ENCODE data around the gene OSER1. TPM values are rescaled to one million over a fixed set of nuclear protein-coding genes. Genes with fewer than 3 reads are reported as not detected.

The OSER1 gene
- total RNA-seq, 2 donors from 2014 or later: 23.3 to 31.9 TPM

- no peak for DNase-seq
- H3K4me1 ChIP-seq: no peaks in the 10 kb centered on the region
- H3K4me3 ChIP-seq: no peak overlapping the region
- H3K27me3 ChIP-seq: no peaks in the 10 kb centered on the region
- TF ChIP-seq CTCF (IDR thresholded peaks at IDR 0.05): no peak
- H3K36me3 ChIP-seq: peaks cover 13% of the 10 kb centered on the region
- no peak overlapping the region for H3K27ac ChIP-seq
- no peaks in the 10 kb centered on the region for H3K9me3 ChIP-seq
- H3K9ac ChIP-seq (ENCODE audit: low read depth in 2 of 2, low read length in 2 of 2): no peak overlapping the region
- intact Hi-C loops (cut with DNase I): no loop called here
Observed at GRCh38 chr20:44204832-44205215, 5.7 kb downstream of the OSER1 start.

GRCh38 chr20:44204156-44204831 lies 6.3 kb downstream of the OSER1 start:
- H3K36me3 ChIP-seq: peaks cover 15% of the 10 kb centered on the region
- H3K4me1 ChIP-seq: no peaks in the 10 kb centered on the region
- no peaks in the 10 kb centered on the region for H3K27me3 ChIP-seq
- no peak overlapping the region for H3K4me3 ChIP-seq
- H3K27ac ChIP-seq: no peak overlapping the region
- DNase-seq: no peak
- H3K9me3 ChIP-seq: no peaks in the 10 kb centered on the region
- no peak overlapping the region for H3K9ac ChIP-seq (ENCODE audit: low read depth in 2 of 2, low read length in 2 of 2)
- intact Hi-C loops (cut with DNase I): no loop called here
- TF ChIP-seq CTCF (IDR thresholded peaks at IDR 0.05): no peak

GRCh38 chr20:44203161-44203560 lies 7.4 kb downstream of the OSER1 start:
- H3K9me3 ChIP-seq: no peaks in the 10 kb centered on the region
- H3K36me3 ChIP-seq: peaks cover 20% of the 10 kb centered on the region
- no peaks in the 10 kb centered on the region for H3K4me1 ChIP-seq
- no peak overlapping the region for H3K27ac ChIP-seq
- no peak overlapping the region for H3K4me3 ChIP-seq
- no peaks in the 10 kb centered on the region for H3K27me3 ChIP-seq
- intact Hi-C loops (cut with DNase I): no loop called here
- no peak for TF ChIP-seq CTCF (IDR thresholded peaks at IDR 0.05)
- no peak for DNase-seq
- no peak overlapping the region for H3K9ac ChIP-seq (ENCODE audit: low read depth in 2 of 2, low read length in 2 of 2)

- H3K27ac ChIP-seq: no peak overlapping the region
- DNase-seq: no peak
- no peaks in the 10 kb centered on the region for H3K27me3 ChIP-seq
- no peak for TF ChIP-seq CTCF (IDR thresholded peaks at IDR 0.05)
- no peak overlapping the region for H3K4me3 ChIP-seq
- intact Hi-C loops (cut with DNase I): no loop called here
- no peaks in the 10 kb centered on the region for H3K9me3 ChIP-seq
- no peaks in the 10 kb centered on the region for H3K4me1 ChIP-seq
- no peak overlapping the region for H3K9ac ChIP-seq (ENCODE audit: low read depth in 2 of 2, low read length in 2 of 2)
- peaks cover 29% of the 10 kb centered on the region for H3K36me3 ChIP-seq
Observed at GRCh38 chr20:44200983-44201382, 9.6 kb downstream of the OSER1 start.

GRCh38 chr20:44200371-44200770 lies 10.2 kb downstream of the OSER1 start:
- Histone ChIP-seq H3K4me3 (no peak overlapping the region), H3K9me3 (no peaks in the 10 kb centered on the region), H3K36me3 (peaks cover 27% of the 10 kb centered on the region), H3K4me1 (no peaks in the 10 kb centered on the region), H3K27me3 (no peaks in the 10 kb centered on the region), H3K9ac (ENCODE audit: low read depth in 2 of 2, low read length in 2 of 2) (no peak overlapping the region), H3K27ac (no peak overlapping the region)
- no peak for TF ChIP-seq CTCF (IDR thresholded peaks at IDR 0.05)
- no peak for DNase-seq
- intact Hi-C loops (cut with DNase I): no loop called here
